K562 (cell line): ENCODE results near the gene FLOT2. TPM values are rescaled to one million over a fixed set of nuclear protein-coding genes. Genes with fewer than 3 reads are reported as not detected.

Source experiments
- CTCFL ChIP-seq: IDR thresholded peaks from 2 replicates; pipeline ENCODE4 v1.6.1; 2011; ENCODE audit warnings: borderline replicate concordance, low read depth, mild to moderate bottlenecking, moderate library complexity, low read length; ENCODE audit not compliant: insufficient read depth, poor library complexity, severe bottlenecking
- E2F6 ChIP-seq, 2 experiments: IDR thresholded peaks; 2 replicates each; pipeline ENCODE4 v1.6.1; 2011; ENCODE audit warnings: borderline replicate concordance in 1 of 2, control low read depth in 1 of 2, low read depth in 1 of 2, low read length in 1 of 2, mild to moderate bottlenecking in 1 of 2, mixed read lengths in 1 of 2, moderate library complexity in 1 of 2; ENCODE audit not compliant: insufficient read depth in 1 of 2, insufficient read length in 1 of 2, poor library complexity in 1 of 2, severe bottlenecking in 1 of 2; ENCODE audit errors: extremely low read depth in 1 of 2
- HDAC3 ChIP-seq: fragments of 450-650 bp; IDR thresholded peaks from 2 replicates; pipeline ENCODE4 v1.6.1; 2018; ENCODE audit warnings: borderline replicate concordance, mild to moderate bottlenecking, moderate library complexity; ENCODE audit not compliant: partially characterized antibody
- HOMEZ ChIP-seq: fragments of 250-450 bp; sonication (Bioruptor Pico); IDR thresholded peaks from 2 replicates; pipeline ENCODE4 v1.4.0; 2020; ENCODE audit warnings: mild to moderate bottlenecking, moderate library complexity
- JUND ChIP-seq, 2 experiments: IDR thresholded peaks; 2 replicates in 1 of 2; 3 replicates in 1 of 2; pipeline ENCODE4 v1.6.1; 2011; ENCODE audit warnings: borderline replicate concordance in 2 of 2, low read depth in 2 of 2, low read length in 2 of 2, improper control_type of control experiment in 1 of 2, missing biosample characterization in 1 of 2, missing genetic modification characterization in 1 of 2, missing genetic modification reagents in 1 of 2
- KDM4B ChIP-seq, 2 experiments: fragments of 450-650 bp in 1 of 2; sonication (generic) in 1 of 2; IDR thresholded peaks; 2 replicates each; pipeline ENCODE4 v1.6.1; 2016 to 2017; ENCODE audit warnings: borderline replicate concordance in 2 of 2, antibody characterized with exemption in 1 of 2, low read depth in 1 of 2, mild to moderate bottlenecking in 1 of 2
- LEF1 ChIP-seq: fragments of 450-650 bp; IDR thresholded peaks from 2 replicates; pipeline ENCODE4 v1.6.1; 2016; ENCODE audit warnings: mild to moderate bottlenecking
- MXD1 ChIP-seq: fragments of 250-450 bp; sonication (Bioruptor Pico); IDR thresholded peaks from 2 replicates; pipeline ENCODE4 v1.8.0; 2021; ENCODE audit warnings: borderline replicate concordance, mild to moderate bottlenecking, moderate library complexity; ENCODE audit not compliant: poor library complexity, severe bottlenecking
- PHB ChIP-seq: fragments of 250-450 bp; sonication (Bioruptor Pico); IDR thresholded peaks from 2 replicates; pipeline ENCODE4 v1.5.0; 2021
- RAD21 ChIP-seq, 2 experiments: fragments of 250-450 bp in 1 of 2; fragments of 450-650 bp in 1 of 2; sonication (Bioruptor Pico) in 1 of 2; formaldehyde crosslinking in 1 of 2; IDR thresholded peaks in 1 of 2; conservative IDR thresholded peaks in 1 of 2; 2 replicates each; pipeline versions ENCODE4 v1.4.0 to v1.8.0; 2020 to 2022; ENCODE audit warnings: mild to moderate bottlenecking in 2 of 2, moderate library complexity in 1 of 2
- RUNX1 ChIP-seq: sonication (generic); IDR thresholded peaks from 2 replicates; pipeline ENCODE4 v1.6.1; 2016; ENCODE audit warnings: antibody characterized with exemption, low read depth
- ZBTB9 ChIP-seq: fragments of 450-650 bp; formaldehyde crosslinking; IDR thresholded peaks from 2 replicates; pipeline ENCODE4 v1.4.0; 2020; ENCODE audit warnings: mild to moderate bottlenecking, moderate library complexity
- ZNF165 ChIP-seq: fragments of 250-450 bp; sonication (Bioruptor Pico); IDR thresholded peaks from 2 replicates; pipeline ENCODE4 v1.4.0; 2020; ENCODE audit warnings: borderline replicate concordance
- ZNF232 ChIP-seq: sonication (generic); formaldehyde crosslinking; IDR thresholded peaks from 2 replicates; pipeline ENCODE4 v1.8.0; 2022; ENCODE audit warnings: mild to moderate bottlenecking, missing genetic modification reagents
- ZNF830 ChIP-seq: fragments of 250-450 bp; sonication (Bioruptor Pico); IDR thresholded peaks from 2 replicates; pipeline ENCODE4 v1.5.0; 2021; ENCODE audit warnings: mild to moderate bottlenecking
- polyA plus RNA-seq, 8 experiments: library from polyadenylated mRNA; depleted of rRNA in 4 of 8; stranded (reverse) in 5 of 8; unstranded in 3 of 8; fragments of >200 nt; fragmentation: Nextera tagmentation in 2 of 8; fragmentation: Illumina TruSeq in 1 of 8; extraction: Ambion mirVana in 2 of 8; extraction: Trizol in 1 of 8; gene quantifications; 2 replicates each; pipeline versions ENCODE4 v1.2.1 to v1.2.3, GENCODE V29; 2011 to 2014; ENCODE audit warnings: inconsistent platforms in 1 of 8, missing spikeins in 1 of 8
- total RNA-seq, 7 experiments: library from RNA; depleted of rRNA in 6 of 7; stranded (reverse); fragments of >200 nt in 6 of 7; fragmentation: Illumina TruSeq in 2 of 7; extraction: Trizol in 2 of 7; gene quantifications; 2 replicates each; pipeline versions ENCODE4 v1.2.1 to v1.2.3, GENCODE V29; 2011 to 2021; ENCODE audit warnings: low replicate concordance in 1 of 7

Gene FLOT2
- total and polyA plus RNA-seq, 9 of the 15 experiments (the other 6 are each of a cell fraction or from before 2014, with no cell fraction given) = 17.5 to 138 (median 41.7) TPM

GRCh38 chr17:28902819-28903545 lies 5.4 kb upstream of the FLOT2 start, which contains the start of gene DHRS13 (continued):
- TF ChIP-seq E2F6 (IDR thresholded peaks at IDR 0.05; ENCODE audit: borderline replicate concordance in 1 of 2, extremely low read depth in 1 of 2, insufficient read depth in 1 of 2, insufficient read length in 1 of 2, low read depth in 1 of 2, low read length in 1 of 2, poor library complexity in 1 of 2, severe bottlenecking in 1 of 2) (peak; percentile 83 to 84), ZNF830 (CRISPR knock-in tag) (no peak; the same call in 1 of the 2 replicates), PHB (CRISPR knock-in tag) (no peak), RUNX1 (peak; percentile 44; the same call in 1 of the 2 replicates), MXD1 (CRISPR knock-in tag) (peak; percentile 53), HDAC3 (no peak), ZBTB9 (CRISPR knock-in tag) (peak; percentile 18), RAD21 (CRISPR knock-in tag; conservative IDR thresholded peaks at IDR 0.05 in 1 of 2, IDR thresholded peaks at IDR 0.05 in 1 of 2) (peak; percentile 80 to 87), KDM4B (IDR thresholded peaks at IDR 0.05; ENCODE audit: borderline replicate concordance in 2 of 2, low read depth in 1 of 2) (peak in 1 of 2 experiments; percentile 85; a peak in 2 of 4 replicates), CTCFL (peak; percentile 98), LEF1 (no peak), ZNF165 (CRISPR knock-in tag) (no peak), JUND (IDR thresholded peaks at IDR 0.05; ENCODE audit: borderline replicate concordance, low read depth, low read length) (peak; percentile 86; the same call in 1 of the 2 replicates), JUND (tag; IDR thresholded peaks at IDR 0.05; ENCODE audit: borderline replicate concordance, low read depth, low read length) (peak; percentile 65; the same call in 1 of the 3 replicates), ZNF232 (0 out of 2 replicates have a peak, but pooled peaks have one; percentile 3), HOMEZ (CRISPR knock-in tag) (0 out of 2 replicates have a peak, but pooled peaks have one; percentile 10)
